ENCODE data around the gene IL12RB2. TPM values are rescaled to one million over a fixed set of nuclear protein-coding genes. Genes with fewer than 3 reads are reported as not detected.
A peak's percentile ranks its signal among the peaks of the same experiment; 100 is the strongest.

The IL12RB2 gene
- total RNA-seq, 1 donor, result not detected

- no peaks in the 10 kb centered on the region for H3K9me3 ChIP-seq (ENCODE audit: low read depth, low read length)
- H2AFZ ChIP-seq (ENCODE audit: low read length), result no peak overlapping the region
- H3K4me2 ChIP-seq (ENCODE audit: insufficient read depth, low read length), result peak overlapping the region; percentile 69
- TF ChIP-seq, protein P1, sequence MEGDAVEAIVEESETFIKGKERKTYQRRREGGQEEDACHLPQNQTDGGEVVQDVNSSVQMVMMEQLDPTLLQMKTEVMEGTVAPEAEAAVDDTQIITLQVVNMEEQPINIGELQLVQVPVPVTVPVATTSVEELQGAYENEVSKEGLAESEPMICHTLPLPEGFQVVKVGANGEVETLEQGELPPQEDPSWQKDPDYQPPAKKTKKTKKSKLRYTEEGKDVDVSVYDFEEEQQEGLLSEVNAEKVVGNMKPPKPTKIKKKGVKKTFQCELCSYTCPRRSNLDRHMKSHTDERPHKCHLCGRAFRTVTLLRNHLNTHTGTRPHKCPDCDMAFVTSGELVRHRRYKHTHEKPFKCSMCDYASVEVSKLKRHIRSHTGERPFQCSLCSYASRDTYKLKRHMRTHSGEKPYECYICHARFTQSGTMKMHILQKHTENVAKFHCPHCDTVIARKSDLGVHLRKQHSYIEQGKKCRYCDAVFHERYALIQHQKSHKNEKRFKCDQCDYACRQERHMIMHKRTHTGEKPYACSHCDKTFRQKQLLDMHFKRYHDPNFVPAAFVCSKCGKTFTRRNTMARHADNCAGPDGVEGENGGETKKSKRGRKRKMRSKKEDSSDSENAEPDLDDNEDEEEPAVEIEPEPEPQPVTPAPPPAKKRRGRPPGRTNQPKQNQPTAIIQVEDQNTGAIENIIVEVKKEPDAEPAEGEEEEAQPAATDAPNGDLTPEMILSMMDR (IDR thresholded peaks at IDR 0.05; ENCODE audit: extremely low read depth, low read depth, low read length), result no peak
- H3K79me2 ChIP-seq (ENCODE audit: insufficient read depth, low read length), result no peaks in the 10 kb centered on the region
- peak overlapping the region; percentile 79 for H3K27ac ChIP-seq (ENCODE audit: low read depth, low read length)
- peak; percentile 81 for DNase-seq (ENCODE audit: insufficient read length, low spot score, missing footprints)
- H3K36me3 ChIP-seq (ENCODE audit: insufficient read depth, low read length), result no peaks in the 10 kb centered on the region
- no peaks in the 10 kb centered on the region for H4K20me1 ChIP-seq (ENCODE audit: insufficient read depth, low read length)
- H3K4me1 ChIP-seq (ENCODE audit: insufficient read depth, low read length), result peaks cover 13% of the 10 kb centered on the region
- H3K4me3 ChIP-seq (ENCODE audit: insufficient read depth, low read length), result peak overlapping the region; percentile 43
- H3K27me3 ChIP-seq (ENCODE audit: insufficient read depth, low read length), result no peaks in the 10 kb centered on the region
Observed at GRCh38 chr1:67339623-67340343, 32.1 kb downstream of the IL12RB2 start.

DNA sequence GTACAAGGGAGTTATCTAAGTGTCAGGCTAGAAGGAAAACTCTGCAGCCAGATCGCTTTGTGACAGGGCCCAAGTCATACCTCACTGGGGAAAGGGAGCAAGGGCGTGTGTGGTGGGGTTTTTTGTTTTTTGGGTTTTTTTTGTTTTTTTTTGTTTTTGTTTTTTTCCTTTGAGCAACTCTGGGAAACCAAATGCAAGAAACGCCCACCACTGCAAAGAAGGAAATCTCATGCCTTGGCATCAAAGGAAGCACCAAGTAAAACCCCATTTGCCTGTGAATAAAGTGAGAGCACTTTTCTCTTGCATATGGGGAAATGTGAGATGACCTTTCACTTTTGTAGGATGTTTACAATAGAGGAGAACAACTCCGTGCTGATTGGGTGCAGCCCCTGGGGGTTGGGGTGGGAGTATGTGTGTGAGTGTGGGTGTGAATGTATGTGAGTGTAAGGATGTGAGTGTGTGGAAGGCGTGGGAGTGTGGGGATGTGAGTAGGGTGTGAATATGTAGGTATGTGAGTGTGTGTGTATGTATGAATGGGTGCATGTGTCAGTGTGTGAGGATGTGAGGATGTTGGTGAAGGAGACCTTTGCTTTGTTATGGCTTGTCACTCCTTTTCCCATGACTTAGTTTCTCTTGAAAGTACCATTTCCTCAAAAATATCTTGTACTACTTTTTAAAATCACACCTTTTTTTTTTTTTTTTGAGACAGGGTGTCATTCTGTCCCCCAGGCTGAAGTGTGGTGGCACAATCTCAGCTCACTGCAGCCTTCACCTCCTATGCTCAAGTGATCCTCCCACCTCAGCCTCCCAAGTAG, 34.6 kb downstream of the IL12RB2 start:
- TF ChIP-seq, protein P1 (IDR thresholded peaks at IDR 0.05; ENCODE audit: extremely low read depth, low read depth, low read length), result no peak
- H3K4me1 ChIP-seq (ENCODE audit: insufficient read depth, low read length), result peaks cover 13% of the 10 kb centered on the region
- no peaks in the 10 kb centered on the region for H3K36me3 ChIP-seq (ENCODE audit: insufficient read depth, low read length)
- H3K27ac ChIP-seq (ENCODE audit: low read depth, low read length), result no peak overlapping the region
- DNase-seq (ENCODE audit: insufficient read length, low spot score, missing footprints), result no peak
- H3K4me2 ChIP-seq (ENCODE audit: insufficient read depth, low read length), result no peak overlapping the region
- H4K20me1 ChIP-seq (ENCODE audit: insufficient read depth, low read length), result no peaks in the 10 kb centered on the region
- no peak overlapping the region for H3K4me3 ChIP-seq (ENCODE audit: insufficient read depth, low read length)
- no peaks in the 10 kb centered on the region for H3K27me3 ChIP-seq (ENCODE audit: insufficient read depth, low read length)
- no peaks in the 10 kb centered on the region for H3K9me3 ChIP-seq (ENCODE audit: low read depth, low read length)
- H2AFZ ChIP-seq (ENCODE audit: low read length), result no peak overlapping the region
- no peaks in the 10 kb centered on the region for H3K79me2 ChIP-seq (ENCODE audit: insufficient read depth, low read length)

GRCh38 chr1:67345556-67345955, 37.9 kb downstream of the IL12RB2 start:
- TF ChIP-seq, protein P1 (IDR thresholded peaks at IDR 0.05; ENCODE audit: extremely low read depth, low read depth, low read length), result no peak
- no peaks in the 10 kb centered on the region for H3K36me3 ChIP-seq (ENCODE audit: insufficient read depth, low read length)
- H3K9me3 ChIP-seq (ENCODE audit: low read depth, low read length), result no peaks in the 10 kb centered on the region
- no peak overlapping the region for H3K4me3 ChIP-seq (ENCODE audit: insufficient read depth, low read length)
- no peak overlapping the region for H2AFZ ChIP-seq (ENCODE audit: low read length)
- no peak overlapping the region for H3K27ac ChIP-seq (ENCODE audit: low read depth, low read length)
- H3K4me1 ChIP-seq (ENCODE audit: insufficient read depth, low read length), result peaks cover 8% of the 10 kb centered on the region
- no peaks in the 10 kb centered on the region for H3K79me2 ChIP-seq (ENCODE audit: insufficient read depth, low read length)
- no peaks in the 10 kb centered on the region for H3K27me3 ChIP-seq (ENCODE audit: insufficient read depth, low read length)
- H4K20me1 ChIP-seq (ENCODE audit: insufficient read depth, low read length), result no peaks in the 10 kb centered on the region
- H3K4me2 ChIP-seq (ENCODE audit: insufficient read depth, low read length), result no peak overlapping the region
- no peak for DNase-seq (ENCODE audit: insufficient read length, low spot score, missing footprints)

DNA sequence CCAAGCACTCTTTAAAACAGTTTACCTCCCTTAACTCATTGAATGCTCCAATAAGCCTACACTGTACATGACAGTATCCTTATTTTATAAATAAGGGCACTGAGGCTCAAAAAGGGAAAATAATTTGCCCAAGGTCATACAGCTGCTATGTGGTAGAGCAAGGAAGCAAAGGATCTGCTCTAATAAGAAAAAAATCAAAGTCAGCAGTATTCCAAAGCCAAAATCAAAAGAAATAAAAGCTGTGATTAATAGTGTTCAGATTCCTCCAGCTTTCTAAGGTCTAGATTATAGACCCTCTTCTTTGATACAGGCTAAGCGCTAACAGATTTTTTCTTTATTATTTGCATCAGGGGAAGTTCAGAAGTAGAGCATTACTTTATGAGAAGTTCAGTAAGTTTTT, 39.3 kb downstream of the IL12RB2 start:
- Histone ChIP-seq H3K79me2 (ENCODE audit: insufficient read depth, low read length) (no peaks in the 10 kb centered on the region), H3K4me3 (ENCODE audit: insufficient read depth, low read length) (no peak overlapping the region), H2AFZ (ENCODE audit: low read length) (no peak overlapping the region), H3K27me3 (ENCODE audit: insufficient read depth, low read length) (no peaks in the 10 kb centered on the region), H3K36me3 (ENCODE audit: insufficient read depth, low read length) (no peaks in the 10 kb centered on the region), H3K4me2 (ENCODE audit: insufficient read depth, low read length) (no peak overlapping the region), H3K4me1 (ENCODE audit: insufficient read depth, low read length) (peaks cover 7% of the 10 kb centered on the region), H3K9me3 (ENCODE audit: low read depth, low read length) (no peaks in the 10 kb centered on the region), H3K27ac (ENCODE audit: low read depth, low read length) (no peak overlapping the region), H4K20me1 (ENCODE audit: insufficient read depth, low read length) (no peaks in the 10 kb centered on the region)
- TF ChIP-seq, protein P1 (IDR thresholded peaks at IDR 0.05; ENCODE audit: extremely low read depth, low read depth, low read length), result no peak
- DNase-seq (ENCODE audit: insufficient read length, low spot score, missing footprints), result no peak

Measured in osteoblast (primary cell).